ENCODE measurements around the gene CLTCL1.

- no peak for TF ChIP-seq CTCF (conservative IDR thresholded peaks at IDR 0.05; ENCODE audit: low read depth in 2 of 2)
- TF ChIP-seq POLR2AphosphoS5 (IDR thresholded peaks at IDR 0.05; ENCODE audit: low read depth) = peak; percentile 12
- no peak for TF ChIP-seq EZH2phosphoT487 (IDR thresholded peaks at IDR 0.05; ENCODE audit: unreplicated experiment)
- no peak for TF ChIP-seq EZH2 (IDR thresholded peaks at IDR 0.05; ENCODE audit: low read depth, unreplicated experiment)
- TF ChIP-seq REST (IDR thresholded peaks at IDR 0.05; ENCODE audit: unreplicated experiment) = no peak
- no peak for TF ChIP-seq ZNF114 (CRISPR knock-in tag; IDR thresholded peaks at IDR 0.05)
- TF ChIP-seq ETS1 (IDR thresholded peaks at IDR 0.05) = no peak
- TF ChIP-seq CREB1 (CRISPR knock-in tag; IDR thresholded peaks at IDR 0.05; ENCODE audit: low read depth) = 0 out of 2 replicates have a peak, but pooled peaks have one; percentile 20
- TF ChIP-seq ZNF331 (CRISPR knock-in tag; IDR thresholded peaks at IDR 0.05; ENCODE audit: low read depth) = no peak
- TF ChIP-seq STAT1 (IDR thresholded peaks at IDR 0.05; ENCODE audit: unreplicated experiment) = no peak
Measured at GRCh38 chr22:19174106-19175025, 117.2 kb downstream of the CLTCL1 start.

Data from GM23338 (cell line).